GM06990 (cell line): ENCODE data around the gene AIFM3.
"Not testable (repeated sequence)": the region's sequence is repeated elsewhere in the genome, so short reads cannot be mapped to it uniquely, and the experiment has no call there.

ENCODE experiments used
- DNase-seq: peaks from one replicate; pipeline ENCODE4 v3.0.0-alpha.2; 2011; ENCODE audit not compliant: insufficient read length; ENCODE audit errors: extremely low read depth
- H3K27me3 ChIP-seq: replicated peaks from 2 replicates; pipeline ENCODE4 v1.6.0; 2011; ENCODE audit warnings: low read length; ENCODE audit not compliant: control insufficient read depth, insufficient read depth
- H3K36me3 ChIP-seq: 2 replicates; pipeline ENCODE4 v1.5.1; 2011; ENCODE audit warnings: low read length; ENCODE audit not compliant: control insufficient read depth, insufficient read depth
- H3K4me3 ChIP-seq: replicated peaks from 2 replicates; pipeline ENCODE4 v1.5.1; 2011; ENCODE audit warnings: low read depth, mild to moderate bottlenecking, control low read depth, low read length
- CTCF ChIP-seq: IDR thresholded peaks from 2 replicates; pipeline ENCODE4 v1.5.1; 2011; ENCODE audit warnings: low read length, control low read depth, mild to moderate bottlenecking, inconsistent platforms; ENCODE audit not compliant: insufficient read depth, poor library complexity, severe bottlenecking

AIFM3 gene

GRCh38 chr22:20965104-20965887 is 1.8 kb upstream of the AIFM3 start:
- DNase-seq, result no peak
- no peaks in the 10 kb centered on the region; the same call in 1 of the 2 replicates for H3K27me3 ChIP-seq

GRCh38 chr22:20965888-20966855 is 883 bp upstream of the AIFM3 start:
- TF ChIP-seq CTCF, result no peak
- Histone ChIP-seq H3K4me3 (no peak overlapping the region), H3K27me3 (no peaks in the 10 kb centered on the region; the same call in 1 of the 2 replicates), H3K36me3 (no peaks in the 10 kb centered on the region)
- DNase-seq, result no peak

More at GRCh38 chr22:20965104-20965887, 1.8 kb upstream of the AIFM3 start:
- H3K4me3 ChIP-seq, result no peak overlapping the region
- H3K36me3 ChIP-seq, result no peaks in the 10 kb centered on the region
- no peak for TF ChIP-seq CTCF

- H3K27me3 ChIP-seq, result no peaks in the 10 kb centered on the region; the same call in 1 of the 2 replicates
- no peak for TF ChIP-seq CTCF
- DNase-seq, result no peak
- H3K4me3 ChIP-seq, result no peak overlapping the region
- H3K36me3 ChIP-seq, result no peaks in the 10 kb centered on the region
Observed at GRCh38 chr22:20967697-20968211, 699 bp downstream of the AIFM3 start.

- Histone ChIP-seq H3K4me3 (no peak overlapping the region), H3K36me3 (no peaks in the 10 kb centered on the region), H3K27me3 (no peaks in the 10 kb centered on the region; the same call in 1 of the 2 replicates)
- TF ChIP-seq CTCF, result no peak
- DNase-seq, result no peak
Observed at GRCh38 chr22:20968281-20968977, 1.4 kb downstream of the AIFM3 start.

- DNase-seq, result no peak
Observed at GRCh38 chr22:20970939-20971657, 4.0 kb downstream of the AIFM3 start.

GRCh38 chr22:20972014-20972694 is 5.1 kb downstream of the AIFM3 start:
- H3K36me3 ChIP-seq, H3K27me3 ChIP-seq, H3K4me3 ChIP-seq, DNase-seq: not testable (repeated sequence)

More at GRCh38 chr22:20970939-20971657, 4.0 kb downstream of the AIFM3 start:
- TF ChIP-seq CTCF, result no peak
- Histone ChIP-seq H3K36me3 (no peaks in the 10 kb centered on the region), H3K4me3 (no peak overlapping the region), H3K27me3 (no peaks in the 10 kb centered on the region)
